Activated T-cell treated with anti-CD3 and anti-CD28 coated beads for 48 hours (primary cell): ENCODE measurements around the gene FSIP1.

Source experiments
- DNase-seq: peaks from one replicate; pipeline ENCODE4 v3.0.0-alpha.2; 2020; ENCODE audit warnings: low read depth

Gene FSIP1

DNA sequence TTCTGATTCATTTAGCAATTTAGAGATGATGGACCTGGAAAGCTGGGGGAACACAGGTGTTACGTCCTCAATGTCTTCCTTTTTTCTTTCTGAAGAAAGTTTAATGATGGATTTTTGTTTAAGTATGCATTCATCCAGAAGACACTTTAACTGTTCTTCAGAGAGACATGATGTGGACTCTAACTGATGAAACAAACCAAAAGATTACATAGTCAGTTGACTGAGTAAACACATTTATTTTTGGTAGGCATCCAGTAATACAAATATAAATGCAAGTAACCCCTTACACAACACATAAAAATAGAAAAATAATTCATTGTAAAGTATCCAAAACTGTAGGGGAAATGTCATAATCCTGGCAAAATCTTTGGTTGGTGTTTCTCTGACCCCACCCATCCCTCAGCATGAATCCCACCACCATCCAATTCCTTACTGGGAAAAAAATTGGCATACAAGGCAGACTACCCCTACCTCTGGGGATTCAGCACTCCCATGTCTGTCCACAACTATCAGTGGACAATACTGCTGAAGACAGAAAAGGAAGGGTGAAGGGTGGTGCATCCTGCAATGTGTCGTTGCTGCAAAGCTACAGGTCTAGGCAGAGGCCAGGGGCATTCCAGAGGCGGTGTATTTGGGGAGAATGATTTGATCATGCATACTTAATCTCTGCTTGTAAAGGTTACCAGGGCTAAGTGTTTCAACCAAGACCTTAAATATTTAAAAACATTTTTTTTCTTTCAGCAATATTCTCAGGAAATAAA is 164.4 kb downstream of the FSIP1 start:
- no peak for DNase-seq

DNA sequence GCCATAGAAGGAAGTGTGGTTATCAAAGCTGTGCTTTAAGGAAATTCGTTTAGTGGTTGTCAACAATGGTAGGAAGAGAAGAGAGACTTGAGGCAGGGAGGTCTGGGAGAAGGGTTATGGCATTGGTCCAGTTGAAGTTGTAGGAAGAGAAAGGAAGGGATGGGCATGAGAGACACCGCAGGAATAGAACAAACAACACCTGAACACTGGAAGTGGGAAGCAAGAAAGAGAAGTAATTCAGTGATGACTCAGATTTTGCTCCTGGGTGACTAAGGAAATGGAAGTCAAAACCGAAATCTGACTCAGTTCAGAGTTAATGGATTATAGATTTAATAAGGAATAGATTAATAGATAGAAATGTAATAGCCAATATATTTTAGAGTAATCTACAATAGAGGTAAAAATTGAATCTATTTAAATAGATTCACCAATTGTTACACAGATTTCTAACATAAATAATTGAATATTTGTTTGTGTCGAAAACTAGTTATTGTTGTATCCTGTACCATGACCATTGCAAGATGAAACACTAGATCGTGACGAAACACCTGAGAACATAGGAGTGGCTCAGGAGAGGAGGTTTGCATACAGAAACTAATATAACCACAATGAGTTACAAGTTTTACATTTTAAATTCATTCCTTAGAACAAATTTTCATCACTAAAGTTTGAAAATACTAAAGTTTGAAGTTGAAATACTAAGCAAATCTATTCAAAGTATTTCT is 165.7 kb downstream of the FSIP1 start:
- DNase-seq = no peak

DNA sequence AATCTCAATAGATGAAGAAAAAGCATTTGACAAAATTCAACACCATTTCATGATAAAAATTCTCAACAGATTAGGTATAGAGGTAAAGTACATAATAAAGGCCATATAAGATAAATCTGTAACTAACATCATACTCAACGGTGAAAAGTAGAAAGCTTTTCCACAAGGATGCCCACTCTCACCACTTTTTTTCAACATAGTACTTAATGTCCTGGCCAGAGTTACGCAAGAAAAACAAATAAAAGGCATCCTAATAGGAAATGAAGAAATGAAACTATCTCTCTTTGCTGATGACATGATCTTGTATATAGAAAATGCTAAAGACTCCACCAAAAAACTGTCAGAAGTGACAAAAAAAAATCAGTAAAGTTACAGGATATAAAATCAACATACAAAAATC is 168.8 kb downstream of the FSIP1 start:
- DNase-seq = no peak

DNA sequence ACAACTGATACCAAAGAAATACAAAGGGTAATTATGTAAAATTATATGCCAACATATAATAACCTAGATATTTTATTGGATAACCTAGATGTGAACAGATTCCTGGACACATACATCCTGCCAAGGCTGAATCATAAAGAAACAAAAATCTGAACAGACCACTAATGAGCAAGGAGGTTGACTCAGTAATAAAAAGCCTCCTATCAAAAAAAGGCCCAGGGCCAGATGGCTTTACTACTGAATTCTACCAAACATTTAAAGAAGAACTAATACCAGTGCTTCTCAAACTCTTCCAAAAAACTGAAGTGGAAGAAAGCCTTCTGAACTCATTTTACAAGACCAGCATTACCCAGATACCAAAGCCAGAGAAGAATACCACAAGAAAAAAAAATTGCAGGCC is 169.4 kb downstream of the FSIP1 start:
- DNase-seq = no peak

DNA sequence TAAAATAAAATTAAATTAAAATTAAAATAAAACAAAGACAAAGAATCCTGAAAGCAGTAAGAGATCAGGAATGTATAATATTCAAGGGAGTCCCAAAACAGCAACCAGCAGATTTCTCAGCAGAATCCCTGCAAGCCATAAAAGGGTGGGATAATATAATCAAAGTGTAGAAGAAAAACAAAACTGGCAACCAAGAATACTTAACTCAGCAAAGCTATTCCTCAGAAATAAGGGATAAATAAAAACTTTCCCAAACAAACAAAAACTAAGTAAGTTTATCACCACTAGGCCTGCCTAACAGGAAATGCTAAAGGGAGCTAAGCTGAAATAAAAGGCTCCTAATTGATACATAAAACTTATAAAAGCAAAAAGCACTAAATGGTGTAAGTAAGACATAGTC is 172.0 kb downstream of the FSIP1 start:
- no peak for DNase-seq

DNA sequence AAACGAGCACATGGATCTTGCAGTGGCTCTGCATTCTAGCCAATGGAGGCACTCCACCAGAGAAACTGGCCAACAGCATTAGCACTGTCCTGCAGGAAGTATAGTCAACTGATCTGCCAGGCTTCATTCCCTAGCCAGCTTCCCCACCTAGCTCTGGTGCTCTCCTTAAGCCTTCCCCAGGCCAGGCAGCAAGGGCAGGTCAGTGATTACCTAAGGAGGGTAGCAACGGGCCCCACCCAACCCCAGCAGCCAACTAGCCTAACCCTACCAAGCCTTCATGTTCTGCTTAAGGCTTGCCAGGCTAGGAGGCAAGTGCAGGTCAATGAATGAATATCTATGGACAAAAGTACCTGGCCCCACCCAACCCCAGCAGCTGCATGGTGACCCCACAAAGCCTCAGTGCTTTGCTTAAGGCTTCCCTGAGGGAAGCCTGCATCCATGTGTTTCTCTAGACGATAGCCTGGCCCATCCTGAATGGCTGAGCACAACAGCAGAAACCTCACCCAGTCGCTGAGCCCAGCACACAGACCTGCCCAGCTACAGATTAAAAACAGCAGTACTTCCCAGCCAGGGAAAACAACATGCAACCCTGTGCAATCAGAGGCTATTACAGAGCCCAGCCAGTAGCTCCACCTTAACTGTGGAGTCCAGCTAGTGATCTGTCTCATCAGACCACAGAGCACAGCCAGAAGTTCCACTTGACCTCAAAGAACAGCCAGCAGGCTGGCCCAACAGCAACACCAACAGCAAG is 173.3 kb downstream of the FSIP1 start:
- no peak for DNase-seq

DNA sequence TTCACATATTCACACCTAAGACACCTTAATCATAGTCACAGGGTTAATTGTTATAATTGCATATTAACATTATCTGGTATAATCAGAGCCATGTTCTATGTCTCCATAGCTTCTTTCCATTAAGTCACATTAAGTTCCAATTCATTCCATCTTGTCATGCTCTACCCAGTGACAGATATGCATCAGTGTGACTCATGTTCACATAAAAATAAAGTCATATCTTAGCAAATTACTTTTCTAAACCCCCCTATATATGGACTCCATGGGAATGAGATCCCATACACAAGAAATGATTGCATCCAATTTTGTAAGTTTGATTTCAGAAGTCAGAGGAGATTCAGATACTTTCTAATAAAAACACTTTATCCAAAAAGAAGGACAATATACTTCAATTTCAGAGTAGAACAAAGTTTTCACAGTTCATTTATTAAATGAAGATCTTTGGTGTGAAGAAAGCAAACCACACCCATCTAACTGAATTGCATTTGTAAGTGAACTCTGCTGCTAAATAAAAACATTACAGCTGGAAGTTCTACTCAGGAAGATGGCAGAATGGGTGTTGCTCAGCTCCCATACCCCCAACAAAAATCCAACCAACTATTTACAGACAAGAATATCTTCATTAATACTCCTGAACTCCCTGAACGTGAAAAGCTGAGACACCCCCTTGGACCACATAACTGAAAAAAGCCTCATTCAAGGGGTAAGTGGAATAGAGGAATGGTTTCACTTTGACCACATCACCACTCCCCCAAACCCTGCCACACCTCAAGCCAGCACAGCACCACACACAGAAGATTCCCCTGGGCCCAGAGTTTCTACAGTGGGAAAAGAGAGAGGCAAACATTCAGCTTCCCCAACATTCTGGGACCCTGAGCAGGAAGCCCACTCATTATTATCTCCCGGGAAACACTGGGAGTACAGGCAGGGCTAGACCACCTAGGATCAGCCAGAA is 174.2 kb downstream of the FSIP1 start:
- DNase-seq = no peak

DNA sequence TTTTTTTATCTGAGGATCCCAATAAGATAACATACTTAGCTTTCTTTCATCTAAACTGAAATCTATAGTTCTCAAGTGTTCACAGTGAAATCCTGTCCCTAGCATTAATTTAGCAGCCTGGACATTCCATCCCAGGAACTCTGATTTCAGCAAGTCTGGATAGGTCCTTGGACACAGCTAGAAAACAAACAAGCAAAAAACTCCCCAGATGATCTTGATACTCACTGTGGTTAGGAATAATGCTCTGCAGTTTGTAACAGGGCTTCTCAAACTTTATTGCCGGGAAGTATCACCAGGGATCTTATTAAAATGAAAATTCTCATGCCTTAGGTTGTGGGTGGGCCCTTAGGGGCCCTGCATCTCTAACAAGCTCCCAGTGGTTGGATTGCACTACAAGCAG is 177.5 kb downstream of the FSIP1 start:
- no peak for DNase-seq

DNA sequence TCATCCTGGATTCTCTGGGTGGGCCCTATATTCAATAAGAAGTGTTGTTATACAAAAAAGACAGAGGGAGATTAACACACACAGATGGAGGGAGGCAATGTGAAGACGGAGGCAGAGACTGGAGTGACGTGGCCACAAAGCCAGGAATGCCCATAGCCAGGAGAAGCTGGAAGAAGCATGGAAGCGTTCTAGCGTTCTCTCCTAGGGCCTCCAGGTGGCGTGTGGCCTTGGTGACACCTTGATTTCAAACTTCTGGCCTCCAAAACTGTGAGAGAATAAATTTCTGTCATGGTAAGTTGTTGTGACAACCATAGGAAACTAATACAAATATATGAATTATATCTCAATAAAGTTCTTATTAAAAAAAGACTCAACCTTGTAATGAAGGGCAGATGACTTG is 180.5 kb downstream of the FSIP1 start:
- DNase-seq = no peak

DNA sequence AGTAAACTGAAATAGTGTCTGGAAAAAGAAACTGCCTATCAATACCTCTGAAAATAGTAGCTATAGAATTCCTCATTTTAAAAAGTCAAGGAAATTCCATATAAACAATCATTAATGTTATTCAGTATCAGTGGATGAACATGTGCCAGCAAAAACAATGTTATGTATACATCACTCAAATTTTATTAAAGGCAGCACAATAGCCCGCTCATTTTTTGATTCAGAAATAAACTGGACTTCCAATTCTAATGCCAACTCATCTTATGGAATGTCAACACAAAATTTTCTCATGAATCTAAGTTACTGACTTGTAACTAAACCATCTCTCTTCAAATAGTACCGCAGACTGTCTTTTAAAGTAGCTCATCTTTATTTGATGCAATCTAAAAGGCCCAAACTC is 182.8 kb downstream of the FSIP1 start:
- DNase-seq = no peak

DNA sequence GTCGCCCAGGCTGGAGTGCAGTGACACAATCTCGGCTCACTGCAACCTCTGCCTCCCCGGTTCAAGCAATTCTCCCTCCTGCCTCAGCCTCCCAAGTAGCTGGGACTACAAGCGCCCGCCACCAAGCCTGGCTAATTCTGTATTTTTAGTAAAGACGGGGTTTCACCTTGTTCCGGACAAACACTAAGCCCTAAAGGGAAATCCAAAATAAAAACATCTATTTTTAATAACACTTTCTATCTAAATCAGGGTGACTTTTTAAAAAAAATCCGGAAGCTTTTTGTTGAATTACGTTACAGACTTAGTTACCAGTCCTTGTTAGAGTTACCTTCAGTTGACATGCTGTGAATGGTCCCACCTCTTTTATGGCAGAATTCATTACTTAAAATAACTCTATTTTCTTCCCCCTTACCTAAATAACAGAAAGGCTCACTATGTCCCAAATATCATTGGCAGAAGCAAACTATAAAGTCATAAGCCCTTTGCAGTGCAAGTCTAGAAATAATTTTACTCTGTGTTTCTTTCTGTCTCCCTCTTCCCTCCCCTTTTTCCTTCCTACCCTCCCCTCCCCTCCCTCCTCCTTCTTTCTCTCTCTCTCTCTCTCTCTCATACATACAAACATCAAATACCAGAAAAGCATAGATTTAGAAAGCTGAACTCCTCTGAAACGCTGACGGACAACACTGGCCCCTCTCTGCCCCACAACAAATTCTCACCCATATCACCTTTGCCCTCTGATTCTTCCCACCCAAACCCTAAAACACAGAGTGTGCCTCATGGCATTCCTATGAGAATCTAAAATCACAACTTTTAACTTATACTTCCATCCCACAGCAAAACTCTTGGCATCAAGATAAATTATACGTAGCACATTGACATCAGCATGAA is 183.4 kb downstream of the FSIP1 start:
- DNase-seq = no peak

DNA sequence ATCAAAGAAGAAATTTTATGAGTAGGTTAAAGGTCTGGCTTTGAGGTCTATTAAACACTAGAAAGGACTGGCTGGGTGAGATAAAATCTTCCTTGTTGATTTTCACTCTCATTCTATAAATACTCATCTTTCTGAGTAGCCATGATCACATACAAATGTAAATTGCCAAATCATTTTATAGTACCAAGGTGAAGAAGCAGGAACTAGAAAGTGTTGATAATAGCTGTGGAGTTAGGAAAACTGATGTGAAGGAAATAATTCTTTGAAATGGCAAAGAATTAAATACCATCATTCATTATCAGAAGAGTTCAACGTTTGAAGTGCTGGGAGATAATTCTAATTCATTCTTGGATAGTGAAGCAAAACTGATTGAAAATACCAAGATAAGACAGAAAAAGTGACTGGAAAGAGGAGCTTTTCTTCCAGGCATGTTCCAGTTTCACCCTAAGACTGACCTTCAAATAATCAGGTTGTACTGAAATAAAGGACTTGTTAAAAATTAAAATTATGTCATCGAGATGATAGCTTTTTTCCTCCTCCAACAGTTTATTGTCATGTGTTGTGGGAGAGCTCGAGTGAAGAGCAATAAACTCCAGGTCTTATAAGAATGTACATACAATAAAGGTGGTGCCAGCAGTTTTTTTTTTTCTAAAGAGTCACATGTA is 184.3 kb downstream of the FSIP1 start:
- DNase-seq = no peak

DNA sequence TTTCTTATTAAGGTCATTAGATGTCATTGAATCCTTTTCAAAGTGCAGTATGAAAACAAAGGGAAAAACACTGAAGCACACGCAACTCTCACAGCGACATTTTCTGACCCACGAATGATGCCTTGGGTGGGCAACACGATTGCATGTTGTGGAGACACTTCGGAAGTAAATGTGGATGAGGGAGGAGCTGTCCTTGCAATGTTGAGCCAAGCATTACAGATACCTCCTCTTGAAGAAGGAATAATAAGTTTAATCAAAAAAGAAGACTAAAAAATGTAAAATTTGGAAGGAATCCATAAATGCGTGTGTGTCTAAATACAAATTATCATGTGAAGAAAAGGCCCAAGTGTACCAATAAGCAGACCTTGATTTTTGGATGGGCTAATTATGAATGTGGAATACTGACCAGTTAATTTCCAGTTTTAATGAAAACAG is 184.9 kb downstream of the FSIP1 start:
- no peak for DNase-seq

DNA sequence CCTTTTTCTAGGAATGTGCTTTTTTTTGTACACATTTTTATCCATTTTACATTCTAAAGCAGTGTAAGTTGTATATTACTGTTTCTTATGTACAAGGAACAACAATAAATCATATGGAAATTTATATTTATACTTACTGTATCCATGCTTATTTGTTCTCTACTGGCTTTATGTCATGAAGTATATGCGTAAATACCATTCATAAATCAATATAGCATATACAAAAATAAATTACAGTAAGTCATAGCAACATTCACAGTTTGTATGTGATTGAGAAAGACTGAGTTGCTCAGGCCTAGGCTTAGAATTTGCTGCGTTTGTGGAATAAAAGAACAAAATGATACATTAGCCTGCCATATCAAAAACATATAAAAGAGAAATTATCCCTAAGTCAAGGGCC is 185.3 kb downstream of the FSIP1 start:
- DNase-seq = no peak

DNA sequence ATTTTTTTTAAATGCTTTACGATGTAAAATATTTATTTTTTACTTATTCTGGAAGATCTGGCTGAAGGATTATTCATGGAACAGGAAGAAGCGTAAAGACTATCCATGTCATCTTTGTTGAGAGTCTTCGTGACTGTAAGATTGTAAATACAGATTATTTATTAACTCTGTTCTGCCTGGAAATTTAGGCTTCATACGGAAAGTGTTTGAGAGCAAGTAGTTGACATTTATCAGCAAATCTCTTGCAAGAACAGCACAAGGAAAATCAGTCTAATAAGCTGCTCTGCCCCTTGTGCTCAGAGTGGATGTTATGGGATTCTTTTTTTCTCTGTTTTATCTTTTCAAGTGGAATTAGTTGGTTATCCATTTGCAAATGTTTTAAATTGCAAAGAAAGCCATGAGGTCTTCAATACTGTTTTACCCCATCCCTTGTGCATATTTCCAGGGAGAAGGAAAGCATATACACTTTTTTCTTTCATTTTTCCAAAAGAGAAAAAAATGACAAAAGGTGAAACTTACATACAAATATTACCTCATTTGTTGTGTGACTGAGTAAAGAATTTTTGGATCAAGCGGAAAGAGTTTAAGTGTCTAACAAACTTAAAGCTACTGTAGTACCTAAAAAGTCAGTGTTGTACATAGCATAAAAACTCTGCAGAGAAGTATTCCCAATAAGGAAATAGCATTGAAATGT is 186.1 kb downstream of the FSIP1 start:
- no peak for DNase-seq

DNA sequence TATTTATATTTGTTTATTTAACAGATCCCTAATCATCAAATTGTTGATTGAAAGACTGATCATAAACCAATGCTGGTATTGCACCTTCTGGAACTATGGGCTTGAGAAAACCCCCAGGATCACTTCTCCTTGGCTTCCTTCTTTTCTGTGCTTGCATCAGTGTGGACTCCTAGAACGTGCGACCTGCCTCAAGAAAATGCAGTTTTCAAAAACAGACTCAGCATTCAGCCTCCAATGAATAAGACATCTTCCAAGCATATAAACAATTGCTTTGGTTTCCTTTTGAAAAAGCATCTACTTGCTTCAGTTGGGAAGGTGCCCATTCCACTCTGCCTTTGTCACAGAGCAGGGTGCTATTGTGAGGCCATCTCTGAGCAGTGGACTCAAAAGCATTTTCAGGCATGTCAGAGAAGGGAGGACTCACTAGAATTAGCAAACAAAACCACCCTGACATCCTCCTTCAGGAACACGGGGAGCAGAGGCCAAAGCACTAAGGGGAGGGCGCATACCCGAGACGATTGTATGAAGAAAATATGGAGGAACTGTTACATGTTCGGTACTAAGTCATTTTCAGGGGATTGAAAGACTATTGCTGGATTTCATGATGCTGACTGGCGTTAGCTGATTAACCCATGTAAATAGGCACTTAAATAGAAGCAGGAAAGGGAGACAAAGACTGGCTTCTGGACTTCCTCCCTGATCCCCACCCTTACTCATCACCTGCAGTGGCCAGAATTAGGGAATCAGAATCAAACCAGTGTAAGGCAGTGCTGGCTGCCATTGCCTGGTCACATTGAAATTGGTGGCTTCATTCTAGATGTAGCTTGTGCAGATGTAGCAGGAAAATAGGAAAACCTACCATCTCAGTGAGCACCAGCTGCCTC is 187.1 kb downstream of the FSIP1 start:
- DNase-seq = no peak

DNA sequence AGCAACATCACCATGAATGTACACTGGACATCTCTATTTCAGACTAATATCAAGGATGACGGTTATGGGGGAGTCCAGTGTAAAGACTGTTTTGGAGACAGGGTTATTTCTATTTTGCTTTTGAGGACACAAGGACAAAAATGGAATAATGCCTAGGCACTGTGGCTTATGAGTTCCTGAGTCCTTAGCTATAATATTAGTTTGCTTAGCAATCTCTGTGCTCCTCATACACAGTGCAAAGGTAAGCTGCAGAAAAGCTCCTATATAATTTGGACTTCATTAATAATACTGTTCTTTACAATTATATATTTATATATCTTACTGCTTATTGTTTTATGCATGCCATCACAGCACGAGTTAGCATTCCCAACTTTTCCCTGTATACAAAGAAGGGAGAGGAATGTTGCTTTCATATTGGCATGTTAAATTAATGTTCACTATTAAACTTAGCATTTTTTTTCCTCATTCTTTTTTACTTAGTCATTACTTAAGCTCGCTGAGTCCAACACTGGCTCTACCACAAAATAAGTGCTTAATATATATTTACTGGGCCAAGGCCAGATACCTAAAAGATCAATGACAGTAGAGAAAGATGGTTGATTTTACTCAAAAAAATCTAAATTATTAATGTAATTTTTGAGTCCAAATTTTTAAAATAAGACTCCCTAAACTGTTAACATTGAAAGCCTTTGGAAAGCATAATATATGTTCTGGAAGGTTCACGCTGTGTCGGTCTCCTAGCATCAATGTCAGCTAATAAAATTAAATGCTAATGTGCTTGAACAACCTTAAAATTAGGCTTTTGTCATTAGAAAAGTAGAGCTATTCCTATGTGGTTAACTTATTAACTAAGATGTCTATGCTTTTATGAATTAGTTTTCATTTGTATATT is 187.9 kb downstream of the FSIP1 start:
- DNase-seq = no peak
